OCI-LY7 (cell line): ENCODE measurements around the gene FRMPD2. TPM values are rescaled to one million over a fixed set of nuclear protein-coding genes. Genes with fewer than 3 reads are reported as not detected.

Source experiments
- BruUV-seq: library from RNA; stranded (reverse); fragments of 400-500 nt; replicated peaks from 2 replicates; lab custom pipeline; 2021; lab: Mats Ljungman, UMichigan
- CTCF ChIA-PET: fragments of 300-600 bp; sonication (Branson Sonifier 250); formaldehyde crosslinking; loops from one replicate; lab custom pipeline; 2022; ENCODE audit warnings: antibody characterized with exemption; ENCODE audit not compliant: unreplicated experiment; lab: Charles Lee
- POLR2A ChIA-PET: fragments of 300-600 bp; sonication (Branson Sonifier 250); formaldehyde crosslinking; loops from one replicate; lab custom pipeline; 2022; ENCODE audit warnings: antibody characterized with exemption; lab: Charles Lee
- DNase-seq: peaks from one replicate; pipeline ENCODE4 v3.0.0-alpha.2; 2015; ENCODE audit warnings: low spot score
- H2AFZ ChIP-seq: fragments of 200-600 bp; sonication (generic), shearing (Covaris generic); 2 replicates; pipeline ENCODE4 v1.6.1; 2014; ENCODE audit warnings: mild to moderate bottlenecking, antibody characterized with exemption, low read length, moderate library complexity
- H3K27ac ChIP-seq: fragments of 200-600 bp; sonication (generic); 2 replicates; pipeline ENCODE4 v1.5.1; 2014; ENCODE audit warnings: mixed run types, low read depth, mild to moderate bottlenecking, moderate library complexity, low read length, inconsistent platforms; ENCODE audit not compliant: poor library complexity, severe bottlenecking
- H3K36me3 ChIP-seq: fragments of 200-600 bp; sonication (generic); 2 replicates; pipeline ENCODE4 v1.6.1; 2014; ENCODE audit warnings: mild to moderate bottlenecking, antibody characterized with exemption, low read length, moderate library complexity, mixed read lengths; ENCODE audit not compliant: insufficient read depth
- H3K4me1 ChIP-seq: fragments of 200-600 bp; sonication (generic); 2 replicates; pipeline ENCODE4 v1.5.1; 2014; ENCODE audit warnings: mild to moderate bottlenecking, low read length; ENCODE audit not compliant: insufficient read depth, poor library complexity, severe bottlenecking
- H3K4me2 ChIP-seq: fragments of 200-600 bp; sonication (generic); 2 replicates; pipeline ENCODE4 v1.6.1; 2014; ENCODE audit warnings: mild to moderate bottlenecking, low read length
- H3K4me3 ChIP-seq: fragments of 200-600 bp; sonication (generic); 2 replicates; pipeline ENCODE4 v1.5.1; 2014; ENCODE audit warnings: mild to moderate bottlenecking, low read depth, low read length; ENCODE audit not compliant: poor library complexity, severe bottlenecking
- H3K79me2 ChIP-seq: fragments of 200-600 bp; sonication (generic); 2 replicates; pipeline ENCODE4 v1.6.1; 2016; ENCODE audit warnings: low read depth, mild to moderate bottlenecking, low read length, moderate library complexity, mixed read lengths; ENCODE audit not compliant: insufficient read depth
- H3K9me2 ChIP-seq: fragments of 200-600 bp; sonication (generic); 2 replicates; pipeline ENCODE4 v1.6.1; 2016; ENCODE audit warnings: mild to moderate bottlenecking, low read length, mixed read lengths; ENCODE audit not compliant: insufficient read depth
- H3K9me3 ChIP-seq: fragments of 200-600 bp; sonication (generic); 2 replicates; pipeline ENCODE4 v1.6.1; 2014; ENCODE audit warnings: mild to moderate bottlenecking, mixed run types, low read length, mixed read lengths
- H4K20me1 ChIP-seq: fragments of 200-600 bp; sonication (generic); 2 replicates; pipeline ENCODE4 v1.6.1; 2014; ENCODE audit warnings: mild to moderate bottlenecking, antibody characterized with exemption, low read length, moderate library complexity, mixed read lengths; ENCODE audit not compliant: insufficient read depth
- EZH2phosphoT487 ChIP-seq: fragments of 200-600 bp; sonication (generic); IDR thresholded peaks from 2 replicates; pipeline ENCODE4 v1.6.1; 2018; ENCODE audit warnings: low read depth, borderline replicate concordance, mild to moderate bottlenecking, mixed run types, antibody characterized with exemption, low read length, moderate library complexity, mixed read lengths
- intact Hi-C: fragments of 100-400 bp; cut with micrococcal nuclease; formaldehyde crosslinking; loops from one replicate; pipeline ENCODE4 v1.10.0; 2022; ENCODE audit not compliant: unreplicated experiment
- total RNA-seq, 2 experiments: library from RNA; depleted of rRNA in 1 of 2; stranded (reverse); fragments of >200 nt in 1 of 2; shearing (Covaris generic) in 1 of 2; gene quantifications; 2 replicates each; pipeline ENCODE4 v1.2.3, GENCODE V29; 2014 to 2022
- TF ChIP-seq, protein P1 (sequence below): fragments of 200-600 bp; sonication (generic); conservative IDR thresholded peaks from 2 replicates; pipeline ENCODE4 v1.5.1; 2014; ENCODE audit warnings: mild to moderate bottlenecking, antibody characterized with exemption, low read length, moderate library complexity, mixed read lengths

FRMPD2 gene
- total RNA-seq, 2 experiments from 2014 or later: not detected

- Histone ChIP-seq H3K9me3 (no peaks in the 10 kb centered on the region), H3K4me3 (no peak overlapping the region), H4K20me1 (no peaks in the 10 kb centered on the region), H3K36me3 (no peaks in the 10 kb centered on the region), H2AFZ (no peak overlapping the region), H3K4me1 (no peaks in the 10 kb centered on the region), H3K79me2 (no peaks in the 10 kb centered on the region), H3K27ac (no peak overlapping the region), H3K9me2 (no peaks in the 10 kb centered on the region), H3K4me2 (no peak overlapping the region)
- intact Hi-C loops: no loop called here
- ChIA-PET CTCF (no interaction called here), POLR2A (no interaction called here)
- TF ChIP-seq, protein P1, sequence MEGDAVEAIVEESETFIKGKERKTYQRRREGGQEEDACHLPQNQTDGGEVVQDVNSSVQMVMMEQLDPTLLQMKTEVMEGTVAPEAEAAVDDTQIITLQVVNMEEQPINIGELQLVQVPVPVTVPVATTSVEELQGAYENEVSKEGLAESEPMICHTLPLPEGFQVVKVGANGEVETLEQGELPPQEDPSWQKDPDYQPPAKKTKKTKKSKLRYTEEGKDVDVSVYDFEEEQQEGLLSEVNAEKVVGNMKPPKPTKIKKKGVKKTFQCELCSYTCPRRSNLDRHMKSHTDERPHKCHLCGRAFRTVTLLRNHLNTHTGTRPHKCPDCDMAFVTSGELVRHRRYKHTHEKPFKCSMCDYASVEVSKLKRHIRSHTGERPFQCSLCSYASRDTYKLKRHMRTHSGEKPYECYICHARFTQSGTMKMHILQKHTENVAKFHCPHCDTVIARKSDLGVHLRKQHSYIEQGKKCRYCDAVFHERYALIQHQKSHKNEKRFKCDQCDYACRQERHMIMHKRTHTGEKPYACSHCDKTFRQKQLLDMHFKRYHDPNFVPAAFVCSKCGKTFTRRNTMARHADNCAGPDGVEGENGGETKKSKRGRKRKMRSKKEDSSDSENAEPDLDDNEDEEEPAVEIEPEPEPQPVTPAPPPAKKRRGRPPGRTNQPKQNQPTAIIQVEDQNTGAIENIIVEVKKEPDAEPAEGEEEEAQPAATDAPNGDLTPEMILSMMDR: no peak
- TF ChIP-seq EZH2phosphoT487: no peak
- no TSS peak for BruUV-seq
- DNase-seq: no peak
Measured at GRCh38 chr10:48207853-48208252, 66.6 kb downstream of the FRMPD2 start.

DNA sequence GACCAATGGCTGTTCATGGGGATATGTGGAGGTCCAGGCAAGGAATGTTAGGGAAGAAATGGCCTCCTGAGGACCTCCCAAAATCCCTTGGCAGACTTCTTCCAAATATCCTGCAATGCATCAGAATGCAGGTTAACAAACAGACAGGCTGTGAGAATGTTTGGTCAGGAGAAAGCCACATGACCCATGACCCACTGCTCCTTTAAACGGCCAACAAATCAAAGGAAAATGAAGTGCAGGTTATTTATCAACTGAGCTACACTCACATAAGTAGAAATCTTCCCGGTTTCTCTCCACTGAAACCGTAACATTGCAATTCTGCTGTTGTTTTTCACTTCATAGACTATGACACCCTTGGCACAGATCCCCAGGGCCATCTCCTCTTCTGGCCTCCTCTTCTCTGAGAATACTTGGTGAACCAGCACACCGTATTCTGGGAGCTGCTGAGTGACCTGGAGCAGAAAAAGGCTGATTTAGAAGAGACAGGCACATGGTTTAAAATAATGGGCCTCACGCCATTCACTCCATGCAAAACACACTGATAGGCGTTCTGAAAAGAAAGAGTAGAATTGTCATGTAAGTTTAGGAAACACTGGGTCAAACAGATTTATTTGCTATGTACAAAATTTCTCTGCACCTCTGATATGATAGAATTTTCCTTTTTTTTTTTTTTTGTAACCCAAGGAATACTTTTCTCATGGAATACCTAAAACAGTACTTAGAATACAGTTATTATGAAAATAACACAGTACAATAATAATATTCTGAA lies 67.8 kb downstream of the FRMPD2 start:
- H3K9me3 ChIP-seq: no peaks in the 10 kb centered on the region
- no peaks in the 10 kb centered on the region for H3K9me2 ChIP-seq
- H3K36me3 ChIP-seq: no peaks in the 10 kb centered on the region
- H2AFZ ChIP-seq: no peak overlapping the region
- TF ChIP-seq, protein P1: no peak
- no peak for TF ChIP-seq EZH2phosphoT487
- no peak overlapping the region for H3K4me2 ChIP-seq
- DNase-seq: no peak
- no peaks in the 10 kb centered on the region for H3K4me1 ChIP-seq
- H3K27ac ChIP-seq: no peak overlapping the region
- ChIA-PET CTCF (no interaction called here), POLR2A (no interaction called here)
- H3K79me2 ChIP-seq: no peaks in the 10 kb centered on the region
- H4K20me1 ChIP-seq: no peaks in the 10 kb centered on the region
- no TSS peak for BruUV-seq
- no peak overlapping the region for H3K4me3 ChIP-seq
- intact Hi-C loops: no loop called here

DNA sequence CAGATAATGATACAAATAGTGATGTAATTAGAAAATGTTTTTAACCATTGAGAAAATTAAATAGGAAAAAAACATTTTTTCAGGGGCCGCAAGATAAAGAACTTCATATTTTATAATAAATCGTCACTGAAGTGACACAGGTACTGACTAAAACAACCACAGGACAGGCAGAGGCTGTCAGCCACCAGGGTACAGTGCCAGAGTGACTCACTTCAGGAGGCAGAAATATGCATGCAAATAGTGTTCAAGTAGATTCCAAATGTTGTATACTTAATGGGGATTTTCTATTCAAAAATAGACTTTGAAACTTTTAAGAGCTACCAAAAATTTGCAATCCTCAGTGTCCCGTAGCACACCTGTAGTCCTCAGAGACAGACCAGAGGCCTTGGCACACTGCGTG lies 68.6 kb downstream of the FRMPD2 start:
- Histone ChIP-seq H2AFZ (no peak overlapping the region), H3K9me3 (no peaks in the 10 kb centered on the region), H3K4me1 (no peaks in the 10 kb centered on the region), H3K9me2 (no peaks in the 10 kb centered on the region), H3K27ac (no peak overlapping the region), H3K36me3 (no peaks in the 10 kb centered on the region), H3K4me3 (no peak overlapping the region), H3K4me2 (no peak overlapping the region), H4K20me1 (no peaks in the 10 kb centered on the region), H3K79me2 (no peaks in the 10 kb centered on the region)
- no TSS peak for BruUV-seq
- TF ChIP-seq EZH2phosphoT487: no peak
- TF ChIP-seq, protein P1: no peak
- intact Hi-C loops: no loop called here
- DNase-seq: no peak
- ChIA-PET CTCF (no interaction called here), POLR2A (no interaction called here)
